Thoracic aorta (tissue), 2 donors: ENCODE measurements around the gene ATP1A2. TPM values are rescaled to one million over a fixed set of nuclear protein-coding genes. Genes with fewer than 3 reads are reported as not detected.

Experiments used
- ATAC-seq: fragments of 150-250 bp; one replicate; pipeline ENCODE4 v1.8.0; 2017; ENCODE audit warnings: low read depth; ENCODE audit not compliant: insufficient number of reproducible peaks, low FRiP score
- DNase-seq: peaks from one replicate; pipeline ENCODE4 v3.0.0-alpha.2; 2020; ENCODE audit warnings: low spot score
- H3K27ac ChIP-seq, 2 donors: fragments of 200-600 bp; sonication (generic); 1 replicate in 1 of 2; 2 replicates in 1 of 2; pipeline ENCODE4 v1.5.1; 2016; ENCODE audit warnings: mild to moderate bottlenecking in 2 of 2, moderate library complexity in 2 of 2
- H3K27me3 ChIP-seq: fragments of 200-600 bp; sonication (generic); replicated peaks from 2 replicates; pipeline ENCODE4 v1.6.0; 2016; ENCODE audit warnings: mild to moderate bottlenecking; ENCODE audit not compliant: insufficient read depth
- H3K36me3 ChIP-seq: fragments of 200-600 bp; sonication (generic); one replicate; pipeline ENCODE4 v1.5.1; 2016
- H3K4me1 ChIP-seq, 2 donors: fragments of 200-600 bp; sonication (generic); 1 replicate in 1 of 2; 2 replicates in 1 of 2; pipeline versions ENCODE4 v1.5.1 to v1.6.0; 2016; ENCODE audit warnings: low read depth in 2 of 2, mild to moderate bottlenecking in 1 of 2; ENCODE audit not compliant: control insufficient read depth in 1 of 2
- H3K4me3 ChIP-seq: fragments of 200-600 bp; sonication (generic); 2 replicates; pipeline ENCODE4 v1.5.1; 2016; ENCODE audit warnings: mild to moderate bottlenecking
- H3K9me3 ChIP-seq: fragments of 200-600 bp; sonication (generic); 2 replicates; pipeline ENCODE4 v1.5.1; 2016
- total RNA-seq, 2 donors: library from RNA; depleted of rRNA; stranded (reverse); fragments of >200 nt; gene quantifications; one replicate each; pipeline versions ENCODE4 v1.1.0 to v1.2.3, GENCODE V29; 2016
- TF ChIP-seq, protein P1 (sequence below): fragments of 200-600 bp; sonication (generic); IDR thresholded peaks from one replicate; pipeline ENCODE4 v1.5.1; 2019; ENCODE audit warnings: antibody characterized with exemption

Gene ATP1A2
- total RNA-seq, 2 donors from 2014 or later = 86.0 to 146 TPM

DNA sequence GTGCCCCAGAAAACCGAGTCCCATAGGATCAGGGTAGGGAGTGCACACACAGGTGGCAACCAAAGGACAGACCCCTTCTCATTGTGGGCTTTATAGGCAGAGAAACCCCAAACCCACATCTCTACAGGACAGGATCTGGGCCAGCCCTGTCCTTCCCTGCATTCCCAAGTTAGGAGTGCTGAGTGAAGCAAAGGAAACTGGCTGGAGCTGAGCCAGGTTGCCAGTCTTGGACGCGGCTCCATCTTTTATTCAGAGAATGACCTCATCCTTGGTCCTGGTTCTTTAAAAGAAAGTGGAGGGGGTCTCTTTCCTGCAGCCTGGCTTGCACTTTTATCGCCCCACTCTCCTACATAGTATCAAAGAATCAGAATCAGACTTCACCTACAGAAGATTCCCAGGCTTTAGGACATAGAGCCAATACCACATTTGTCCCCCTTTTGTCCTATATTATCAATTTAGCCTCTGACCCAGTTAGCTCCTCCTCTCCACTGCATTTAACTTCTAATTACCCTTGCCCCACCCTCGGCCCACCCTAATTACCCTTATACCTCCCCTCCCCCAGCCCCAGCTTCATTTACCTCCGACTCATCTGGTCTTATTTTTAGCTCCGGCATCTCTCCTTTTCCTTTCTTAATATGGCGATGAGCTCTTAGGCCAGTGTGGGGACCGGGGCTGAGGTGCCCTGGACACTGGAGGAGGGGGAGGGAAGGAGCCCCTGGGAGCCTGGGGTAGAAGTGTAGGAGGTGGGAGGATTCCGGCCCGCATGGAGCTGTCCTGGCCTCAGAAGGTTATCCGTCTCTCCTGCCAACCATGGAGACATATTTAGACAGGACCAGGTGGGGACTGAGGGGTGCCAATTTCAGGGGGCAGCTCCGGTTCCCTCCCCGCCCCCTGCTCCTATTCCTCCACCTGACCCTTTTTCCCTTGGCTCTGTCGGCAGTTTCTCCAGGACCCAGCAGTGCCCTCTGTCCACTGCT, 74.4 kb downstream of the ATP1A2 start, which contains the start of gene CASQ1:
TSS of gene CASQ1 (plus strand) at position 927 of the 977 bp plus-strand sequence. CDS start 177 bp downstream, outside the sequence.
- H3K9me3 ChIP-seq = no peaks in the 10 kb centered on the region
- H3K4me1 ChIP-seq = peaks cover 12 to 44% of the 10 kb centered on the region in 2 donors
- peak within 1 kb of the TSS in 1 of 2 donors; percentile 49 for H3K27ac ChIP-seq
- DNase-seq (no peak), ATAC-seq (peak; percentile 74)
- peak within 1 kb of the TSS; percentile 40 for H3K4me3 ChIP-seq
- no peaks in the 10 kb centered on the region for H3K36me3 ChIP-seq
- TF ChIP-seq, protein P1, sequence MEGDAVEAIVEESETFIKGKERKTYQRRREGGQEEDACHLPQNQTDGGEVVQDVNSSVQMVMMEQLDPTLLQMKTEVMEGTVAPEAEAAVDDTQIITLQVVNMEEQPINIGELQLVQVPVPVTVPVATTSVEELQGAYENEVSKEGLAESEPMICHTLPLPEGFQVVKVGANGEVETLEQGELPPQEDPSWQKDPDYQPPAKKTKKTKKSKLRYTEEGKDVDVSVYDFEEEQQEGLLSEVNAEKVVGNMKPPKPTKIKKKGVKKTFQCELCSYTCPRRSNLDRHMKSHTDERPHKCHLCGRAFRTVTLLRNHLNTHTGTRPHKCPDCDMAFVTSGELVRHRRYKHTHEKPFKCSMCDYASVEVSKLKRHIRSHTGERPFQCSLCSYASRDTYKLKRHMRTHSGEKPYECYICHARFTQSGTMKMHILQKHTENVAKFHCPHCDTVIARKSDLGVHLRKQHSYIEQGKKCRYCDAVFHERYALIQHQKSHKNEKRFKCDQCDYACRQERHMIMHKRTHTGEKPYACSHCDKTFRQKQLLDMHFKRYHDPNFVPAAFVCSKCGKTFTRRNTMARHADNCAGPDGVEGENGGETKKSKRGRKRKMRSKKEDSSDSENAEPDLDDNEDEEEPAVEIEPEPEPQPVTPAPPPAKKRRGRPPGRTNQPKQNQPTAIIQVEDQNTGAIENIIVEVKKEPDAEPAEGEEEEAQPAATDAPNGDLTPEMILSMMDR = no peak
- no peaks in the 10 kb centered on the region for H3K27me3 ChIP-seq

DNA sequence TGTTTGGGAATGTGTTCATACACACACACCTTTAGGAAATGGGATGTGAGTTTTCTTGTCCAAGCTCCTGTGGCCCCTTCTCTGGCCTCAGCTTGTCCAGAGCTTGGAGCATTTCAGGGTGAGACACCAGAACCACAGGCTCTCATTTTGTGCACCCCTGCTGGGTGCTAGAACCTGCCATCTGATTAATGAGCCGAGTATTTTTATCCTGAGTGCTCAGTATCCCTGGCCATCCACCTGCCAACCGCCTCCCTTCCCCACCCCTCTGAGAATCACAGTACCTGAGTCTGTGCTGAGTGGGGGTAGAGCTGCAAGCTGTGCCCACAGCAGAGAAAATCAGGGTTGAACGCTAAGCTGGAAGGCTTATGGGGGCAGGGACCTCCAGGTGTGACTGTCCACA, 76.2 kb downstream of the ATP1A2 start:
- H3K4me1 ChIP-seq = peaks cover 12 to 44% of the 10 kb centered on the region in 2 donors
- H3K36me3 ChIP-seq = no peaks in the 10 kb centered on the region
- H3K27ac ChIP-seq = no peak overlapping the region
- no peaks in the 10 kb centered on the region for H3K9me3 ChIP-seq
- no peaks in the 10 kb centered on the region for H3K27me3 ChIP-seq
- ATAC-seq (no peak), DNase-seq (no peak)
- TF ChIP-seq, protein P1 = no peak
- no peak overlapping the region for H3K4me3 ChIP-seq

DNA sequence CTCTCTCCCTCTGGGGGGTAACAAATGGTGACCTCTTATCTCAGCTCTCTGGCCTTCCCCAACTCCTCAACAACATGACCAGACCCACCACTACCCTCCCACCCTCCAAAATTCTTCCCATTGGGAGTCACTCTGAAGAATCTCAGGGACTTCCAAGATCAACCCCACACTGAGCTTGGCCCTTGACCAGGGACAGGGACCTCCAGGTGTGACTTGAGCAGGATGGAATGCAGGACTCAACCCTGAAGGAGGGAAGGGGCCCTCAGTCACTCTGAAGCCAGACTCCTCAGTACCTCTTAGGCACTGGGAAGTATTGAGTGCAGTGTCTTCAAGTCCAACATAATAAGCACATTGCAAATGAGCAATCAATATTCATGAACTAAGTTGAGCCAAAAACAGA, 76.7 kb downstream of the ATP1A2 start:
- ATAC-seq (no peak), DNase-seq (no peak)
- H3K4me1 ChIP-seq = peaks cover 12 to 44% of the 10 kb centered on the region in 2 donors
- TF ChIP-seq, protein P1 = no peak
- no peaks in the 10 kb centered on the region for H3K9me3 ChIP-seq
- H3K27ac ChIP-seq = no peak overlapping the region
- H3K36me3 ChIP-seq = no peaks in the 10 kb centered on the region
- H3K4me3 ChIP-seq = no peak overlapping the region
- H3K27me3 ChIP-seq = no peaks in the 10 kb centered on the region

Other genes with a start within 250 kb of the ATP1A2 start
- gene CFAP45, start 215.6 kb upstream of the ATP1A2 start, total RNA-seq = 1 to 10 TPM in 1 of 2 donors, under 1 TPM in 1; 0.95 to 2.1 TPM
- 100 to 1,000 TPM; 298 to 352 TPM for gene TAGLN2, start 190.3 kb upstream of the ATP1A2 start, total RNA-seq
- under 1 TPM in 1 of 2 donors, not detected in 1; 0.99 TPM for gene IGSF9, start 170.1 kb upstream of the ATP1A2 start, total RNA-seq
- gene SLAMF9, start 161.5 kb upstream of the ATP1A2 start, total RNA-seq = not detected
- 1 to 10 TPM; 5.0 to 6.8 TPM for gene PIGM, start 83.8 kb upstream of the ATP1A2 start, total RNA-seq
- not detected for gene KCNJ10, start 45.6 kb upstream of the ATP1A2 start, total RNA-seq
- under 1 TPM in 1 of 2 donors, not detected in 1; 0.95 TPM for gene KCNJ9, start 34.2 kb upstream of the ATP1A2 start, total RNA-seq
- gene IGSF8, start 17.1 kb upstream of the ATP1A2 start, total RNA-seq = 10 to 100 TPM; 29.6 to 40.8 TPM
- gene ATP1A4, start 35.8 kb downstream of the ATP1A2 start, total RNA-seq = 1 to 10 TPM in 1 of 2 donors, under 1 TPM in 1; 0.68 to 1.1 TPM
- gene CASQ1, start 74.8 kb downstream of the ATP1A2 start, total RNA-seq = 10 to 100 TPM in 1 of 2 donors, 1 to 10 TPM in 1; 6.0 to 10.7 TPM
- gene PEA15, start 89.6 kb downstream of the ATP1A2 start, total RNA-seq = 100 to 1,000 TPM; 131 to 194 TPM
- gene DCAF8, start 146.8 kb downstream of the ATP1A2 start, total RNA-seq = 100 to 1,000 TPM; 124 to 167 TPM
- 10 to 100 TPM; 42.8 to 45.4 TPM for gene PEX19, start 169.4 kb downstream of the ATP1A2 start, total RNA-seq
- gene COPA, start 227.5 kb downstream of the ATP1A2 start, total RNA-seq = 100 to 1,000 TPM; 114 to 162 TPM
- 10 to 100 TPM; 49.4 to 67.1 TPM for gene NCSTN, start 227.6 kb downstream of the ATP1A2 start, total RNA-seq